Measurements from ENCODE around the gene TCEANC2.

GRCh38 chr1:54151013-54151412, 97.6 kb downstream of the TCEANC2 start:
- TF ChIP-seq, protein P1, sequence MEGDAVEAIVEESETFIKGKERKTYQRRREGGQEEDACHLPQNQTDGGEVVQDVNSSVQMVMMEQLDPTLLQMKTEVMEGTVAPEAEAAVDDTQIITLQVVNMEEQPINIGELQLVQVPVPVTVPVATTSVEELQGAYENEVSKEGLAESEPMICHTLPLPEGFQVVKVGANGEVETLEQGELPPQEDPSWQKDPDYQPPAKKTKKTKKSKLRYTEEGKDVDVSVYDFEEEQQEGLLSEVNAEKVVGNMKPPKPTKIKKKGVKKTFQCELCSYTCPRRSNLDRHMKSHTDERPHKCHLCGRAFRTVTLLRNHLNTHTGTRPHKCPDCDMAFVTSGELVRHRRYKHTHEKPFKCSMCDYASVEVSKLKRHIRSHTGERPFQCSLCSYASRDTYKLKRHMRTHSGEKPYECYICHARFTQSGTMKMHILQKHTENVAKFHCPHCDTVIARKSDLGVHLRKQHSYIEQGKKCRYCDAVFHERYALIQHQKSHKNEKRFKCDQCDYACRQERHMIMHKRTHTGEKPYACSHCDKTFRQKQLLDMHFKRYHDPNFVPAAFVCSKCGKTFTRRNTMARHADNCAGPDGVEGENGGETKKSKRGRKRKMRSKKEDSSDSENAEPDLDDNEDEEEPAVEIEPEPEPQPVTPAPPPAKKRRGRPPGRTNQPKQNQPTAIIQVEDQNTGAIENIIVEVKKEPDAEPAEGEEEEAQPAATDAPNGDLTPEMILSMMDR (IDR thresholded peaks at IDR 0.05; ENCODE audit: low read depth, low read length, missing input control) = no peak
- TF ChIP-seq ATF3 (IDR thresholded peaks at IDR 0.05) (no peak), REST (IDR thresholded peaks at IDR 0.05) (no peak), FOXA1 (IDR thresholded peaks at IDR 0.05) (no peak), RXRA (IDR thresholded peaks at IDR 0.05) (no peak), YY1 (IDR thresholded peaks at IDR 0.05) (no peak), SP1 (IDR thresholded peaks at IDR 0.05) (no peak), RAD21 (IDR thresholded peaks at IDR 0.05) (no peak), EGR1 (IDR thresholded peaks at IDR 0.05; ENCODE audit: low read depth in 2 of 2) (no peak), TAF1 (conservative IDR thresholded peaks at IDR 0.05) (no peak), FOXA2 (IDR thresholded peaks at IDR 0.05) (no peak), MAX (IDR thresholded peaks at IDR 0.05) (no peak), HNF4A (conservative IDR thresholded peaks at IDR 0.05) (no peak)
- TF ChIP-seq, protein P2, sequence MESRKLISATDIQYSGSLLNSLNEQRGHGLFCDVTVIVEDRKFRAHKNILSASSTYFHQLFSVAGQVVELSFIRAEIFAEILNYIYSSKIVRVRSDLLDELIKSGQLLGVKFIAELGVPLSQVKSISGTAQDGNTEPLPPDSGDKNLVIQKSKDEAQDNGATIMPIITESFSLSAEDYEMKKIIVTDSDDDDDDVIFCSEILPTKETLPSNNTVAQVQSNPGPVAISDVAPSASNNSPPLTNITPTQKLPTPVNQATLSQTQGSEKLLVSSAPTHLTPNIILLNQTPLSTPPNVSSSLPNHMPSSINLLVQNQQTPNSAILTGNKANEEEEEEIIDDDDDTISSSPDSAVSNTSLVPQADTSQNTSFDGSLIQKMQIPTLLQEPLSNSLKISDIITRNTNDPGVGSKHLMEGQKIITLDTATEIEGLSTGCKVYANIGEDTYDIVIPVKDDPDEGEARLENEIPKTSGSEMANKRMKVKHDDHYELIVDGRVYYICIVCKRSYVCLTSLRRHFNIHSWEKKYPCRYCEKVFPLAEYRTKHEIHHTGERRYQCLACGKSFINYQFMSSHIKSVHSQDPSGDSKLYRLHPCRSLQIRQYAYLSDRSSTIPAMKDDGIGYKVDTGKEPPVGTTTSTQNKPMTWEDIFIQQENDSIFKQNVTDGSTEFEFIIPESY (IDR thresholded peaks at IDR 0.05) = no peak
